Activated CD8-positive, alpha-beta memory T cell treated with anti-CD3 and anti-CD28 coated beads for 1 hour (primary cell): ENCODE data around the gene CPEB1.
A peak's percentile ranks its signal among the peaks of the same experiment; 100 is the strongest.
"Not testable (repeated sequence)": the region's sequence is repeated elsewhere in the genome, so short reads cannot be mapped to it uniquely, and the experiment has no call there.

Experiments used
- DNase-seq, 2 donors: peaks; one replicate each; pipeline ENCODE4 v3.0.0-alpha.2; 2020; ENCODE audit warnings: low read depth in 1 of 2; ENCODE audit errors: extremely low read depth in 1 of 2

The CPEB1 gene

GRCh38 chr15:82530606-82531379 lies 116.4 kb downstream of the CPEB1 start:
- DNase-seq = peak; percentile 22 to 37

- DNase-seq = no peak
Measured at GRCh38 chr15:82530006-82530405, 117.2 kb downstream of the CPEB1 start.

DNA sequence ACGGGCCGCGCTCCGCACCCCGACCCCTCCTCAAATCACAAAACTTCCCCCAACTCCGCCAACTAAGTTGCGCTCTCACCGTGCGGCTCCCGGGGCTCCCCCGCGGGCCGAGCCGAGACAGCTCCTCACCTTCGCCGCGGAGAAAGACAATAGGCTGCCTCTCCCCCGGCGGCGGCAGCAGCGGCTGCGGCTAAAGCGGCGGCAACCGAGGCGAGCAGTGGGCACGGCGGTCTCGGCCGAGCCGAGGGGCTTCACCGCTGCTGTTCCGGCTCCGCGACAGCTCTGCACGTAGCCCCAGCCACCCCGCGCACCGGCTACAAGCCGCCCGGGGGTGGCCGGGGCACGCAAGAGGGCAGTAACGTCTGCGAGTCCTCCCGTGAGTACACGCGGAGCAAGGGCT lies 133.6 kb downstream of the CPEB1 start:
- DNase-seq = not testable (repeated sequence)

DNA sequence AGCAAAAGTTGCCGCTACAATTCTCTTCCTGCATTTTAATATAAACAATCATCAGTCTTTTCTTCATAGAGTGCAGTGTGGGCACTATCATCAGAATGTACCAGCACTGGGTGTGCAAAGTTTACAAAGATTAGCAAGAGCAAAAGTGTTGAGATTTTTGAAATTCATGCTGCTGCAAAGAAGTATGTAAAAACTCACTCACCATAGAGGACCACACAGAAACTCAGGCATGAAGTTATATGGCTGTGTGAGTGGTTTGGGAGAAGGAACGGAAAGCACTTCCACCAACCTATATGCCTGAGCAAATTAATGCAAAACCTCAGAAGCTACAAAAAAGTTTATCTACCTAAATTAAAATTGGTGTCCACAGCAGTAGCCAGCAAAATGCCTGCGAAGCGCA lies 139.5 kb downstream of the CPEB1 start:
- not testable (repeated sequence) for DNase-seq

- DNase-seq = not testable (repeated sequence)
Measured at GRCh38 chr15:82507087-82507486, 140.1 kb downstream of the CPEB1 start.

- not testable (repeated sequence) for DNase-seq
Measured at GRCh38 chr15:82505842-82506241, 141.3 kb downstream of the CPEB1 start.

DNA sequence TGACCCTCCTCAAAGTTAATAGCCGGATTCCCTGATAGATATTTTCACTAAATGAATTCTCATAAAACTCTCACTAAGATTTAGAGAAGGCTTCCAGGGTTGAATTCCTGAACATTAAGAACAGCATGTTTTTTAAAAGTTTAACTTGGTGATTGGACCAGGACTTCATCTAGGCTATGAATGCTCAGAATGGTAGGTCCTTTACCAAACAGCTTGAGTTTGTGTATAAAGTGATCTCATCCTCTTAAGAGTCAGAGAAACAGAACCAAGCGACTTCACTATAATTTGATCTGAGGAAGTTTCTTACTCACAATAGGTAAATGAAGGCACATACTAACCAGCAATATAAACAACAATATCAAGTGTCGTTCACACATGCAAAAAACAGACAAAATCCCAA lies 143.1 kb downstream of the CPEB1 start:
- DNase-seq = not testable (repeated sequence)

GRCh38 chr15:82502700-82503339 lies 144.3 kb downstream of the CPEB1 start:
- DNase-seq = not testable (repeated sequence)

DNA sequence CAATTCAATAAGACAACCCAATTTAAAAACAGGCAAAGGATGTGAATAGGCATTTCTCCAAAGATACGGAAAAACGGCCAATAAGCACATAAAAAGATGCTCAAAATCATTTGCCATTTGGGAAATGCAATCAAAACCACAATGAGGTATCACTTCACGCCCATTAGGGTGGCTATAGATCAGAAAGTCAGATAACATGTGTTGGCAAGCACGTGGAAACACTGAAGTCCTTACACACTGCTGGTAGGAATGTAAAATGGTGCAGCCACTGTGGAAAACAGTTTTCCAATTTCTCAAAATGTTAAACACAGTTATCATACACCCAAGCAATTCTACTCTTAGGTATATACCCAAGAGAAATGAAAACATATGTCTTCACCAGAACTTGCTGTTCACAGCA lies 146.4 kb downstream of the CPEB1 start:
- DNase-seq = not testable (repeated sequence)

GRCh38 chr15:82497978-82498377 lies 149.2 kb downstream of the CPEB1 start:
- DNase-seq = not testable (repeated sequence)
